B cell (primary cell): ENCODE results near the gene GAPT. TPM values are rescaled to one million over a fixed set of nuclear protein-coding genes. Genes with fewer than 3 reads are reported as not detected.

ENCODE experiments used
- ATAC-seq: fragments of 200-7000 bp; cut with Tn5 transposase; one replicate; pipeline ENCODE4 v1.10.0; 2021; ENCODE audit warnings: low read depth, mild to moderate bottlenecking, moderate number of reproducible peaks, moderate library complexity
- CTCF ChIA-PET: fragments of 350-600 bp; sonication (Branson Sonifier 250); formaldehyde crosslinking; loops from one replicate; lab custom pipeline; 2021; ENCODE audit warnings: antibody characterized with exemption, inconsistent platforms; lab: Charles Lee
- POLR2A ChIA-PET: fragments of 350-600 bp; sonication (Branson Sonifier 250); formaldehyde crosslinking; loops from one replicate; lab custom pipeline; 2021; ENCODE audit warnings: antibody characterized with exemption; lab: Charles Lee
- DNase-seq: peaks from one replicate; pipeline ENCODE4 v3.0.0; 2013
- H2AFZ ChIP-seq: 2 replicates; pipeline ENCODE4 v1.6.1; 2012; ENCODE audit warnings: mild to moderate bottlenecking, low read depth, low read length; ENCODE audit not compliant: insufficient read depth, poor library complexity, severe bottlenecking
- H3K27ac ChIP-seq, 2 donors: 1 replicate in 1 of 2; 2 replicates in 1 of 2; pipeline ENCODE4 v1.5.1; 2012 to 2013; ENCODE audit warnings: low read length in 2 of 2, mild to moderate bottlenecking in 2 of 2, moderate library complexity in 1 of 2
- H3K27me3 ChIP-seq, 4 experiments: fragments of 200-600 bp in 1 of 4; sonication (generic) in 1 of 4; replicated peaks in 1 of 4; 1 replicate in 2 of 4; 2 replicates in 2 of 4; pipeline versions ENCODE4 v1.6.1 to v1.7.0; 2013 to 2016; ENCODE audit warnings: low read length in 3 of 4, mild to moderate bottlenecking in 2 of 4, mixed read lengths in 1 of 4, moderate library complexity in 1 of 4; ENCODE audit not compliant: insufficient read depth in 4 of 4, control insufficient read depth in 3 of 4; ENCODE audit errors: control extremely low read depth in 1 of 4
- H3K36me3 ChIP-seq, 2 experiments: replicated peaks in 1 of 2; 1 replicate in 1 of 2; 2 replicates in 1 of 2; pipeline versions ENCODE4 v1.6.1 to v1.7.1; 2013; ENCODE audit warnings: low read length in 1 of 2; ENCODE audit not compliant: insufficient read depth in 2 of 2, control insufficient read depth in 1 of 2; ENCODE audit errors: control extremely low read depth in 1 of 2, extremely low read depth in 1 of 2
- H3K4me1 ChIP-seq, 2 donors: fragments of 200-600 bp in 1 of 2; sonication (generic) in 1 of 2; 1 replicate in 1 of 2; 2 replicates in 1 of 2; pipeline versions ENCODE4 v1.5.1 to v1.6.1; 2013 to 2017; ENCODE audit warnings: low read length in 2 of 2; ENCODE audit not compliant: control insufficient read depth in 2 of 2, insufficient read depth in 2 of 2
- H3K4me2 ChIP-seq: replicated peaks from 2 replicates; pipeline ENCODE3; 2012; ENCODE audit warnings: mild to moderate bottlenecking, low read depth, low read length; ENCODE audit not compliant: poor library complexity, severe bottlenecking
- H3K4me3 ChIP-seq, 5 experiments: fragments of 200-600 bp in 1 of 5; sonication (generic) in 1 of 5; 1 replicate in 3 of 5; 2 replicates in 2 of 5; pipeline versions ENCODE4 v1.5.1 to v1.7.0; 2011 to 2016; ENCODE audit warnings: low read length in 4 of 5, mild to moderate bottlenecking in 4 of 5, low read depth in 2 of 5, control low read depth in 1 of 5, moderate library complexity in 1 of 5; ENCODE audit not compliant: insufficient read depth in 1 of 5; ENCODE audit errors: control extremely low read depth in 1 of 5, extremely low read depth in 1 of 5
- H3K79me2 ChIP-seq: fragments of 200-600 bp; sonication (generic); one replicate; pipeline ENCODE4 v1.6.0; 2016; ENCODE audit warnings: low read length; ENCODE audit not compliant: control insufficient read depth, insufficient read depth
- H3K9ac ChIP-seq: fragments of 200-600 bp; sonication (generic); 2 replicates; pipeline ENCODE4 v1.6.1; 2017; ENCODE audit warnings: mild to moderate bottlenecking, low read length, moderate library complexity
- H3K9me3 ChIP-seq, 3 donors: one replicate each; pipeline versions ENCODE4 v1.6.1 to v1.7.1; 2013; ENCODE audit warnings: low read length in 2 of 3; ENCODE audit not compliant: control insufficient read depth in 2 of 3, insufficient read depth in 1 of 3; ENCODE audit errors: control extremely low read depth in 1 of 3
- H4K20me1 ChIP-seq: 2 replicates; pipeline ENCODE4 v1.6.0; 2012; ENCODE audit warnings: mild to moderate bottlenecking, low read length; ENCODE audit not compliant: insufficient read depth, control insufficient read depth, poor library complexity, severe bottlenecking
- H3K27ac Mint-ChIP-seq: one replicate; pipeline ENCODE4 v1.8.0; 2021; ENCODE audit warnings: mixed read lengths
- H3K27me3 Mint-ChIP-seq: one replicate; pipeline ENCODE4 v1.8.0; 2021; ENCODE audit warnings: mixed read lengths
- H3K4me1 Mint-ChIP-seq: one replicate; pipeline ENCODE4 v1.8.0; 2021; ENCODE audit warnings: mixed read lengths
- H3K4me3 Mint-ChIP-seq: one replicate; pipeline ENCODE4 v1.8.0; 2021; ENCODE audit warnings: mixed read lengths
- H3K9me3 Mint-ChIP-seq: one replicate; pipeline ENCODE4 v1.8.0; 2022; ENCODE audit warnings: mixed read lengths; ENCODE audit not compliant: insufficient read depth
- CTCF ChIP-seq: fragments of 200-600 bp; IDR thresholded peaks from one replicate; pipeline ENCODE4 v1.8.0; 2022; ENCODE audit warnings: antibody characterized with exemption, mild to moderate bottlenecking
- EZH2 ChIP-seq: IDR thresholded peaks from 2 replicates; pipeline ENCODE4 v1.6.1; 2012; ENCODE audit warnings: borderline replicate concordance, low read depth, mild to moderate bottlenecking, moderate library complexity, low read length; ENCODE audit not compliant: insufficient read depth, poor library complexity, severe bottlenecking
- WGBS: methylation state at CpG from one replicate; pipeline ENCODE4 v1.1.5; 2013; ENCODE audit warnings: missing lambda C conversion rate; ENCODE audit not compliant: insufficient coverage; 5-methylcytosine and 5-hydroxymethylcytosine counted together
- intact Hi-C: fragments of 100-400 bp; cut with micrococcal nuclease; formaldehyde crosslinking; loops from one replicate; pipeline ENCODE4 v1.10.0; 2022
- polyA plus RNA-seq: library from polyadenylated mRNA; depleted of rRNA; stranded (reverse); fragments of >200 nt; gene quantifications from 2 replicates; pipeline ENCODE4 v1.2.3, GENCODE V29; 2012
- total RNA-seq, 2 donors: library from RNA; stranded (reverse); fragments of 120-200 nt in 1 of 2; gene quantifications; 1 replicate in 1 of 2; 2 replicates in 1 of 2; pipeline versions ENCODE4 v1.2.3 to v1.2.4, GENCODE V29; 2013 to 2022

Gene GAPT
- total and polyA plus RNA-seq, 2 donors (not counting 1 experiment from before 2014, with no cell fraction given), result 51.3 to 69.0 TPM

- Histone ChIP-seq H3K9ac (no peak overlapping the region), H4K20me1 (no peaks in the 10 kb centered on the region), H3K79me2 (peaks cover 45% of the 10 kb centered on the region), H3K4me2 (no peak overlapping the region), H3K27me3 (no peaks in the 10 kb centered on the region), H3K36me3 (peaks cover 4 to 16% of the 10 kb centered on the region in 2 experiments), H3K27ac (peak overlapping the region in 1 of 2 donors; percentile 18), H3K9me3 (peaks cover 0 to under 1% (median 0%) of the 10 kb centered on the region in 3 donors), H3K4me3 (no peak overlapping the region), H3K4me1 (peaks cover 90 to 93% of the 10 kb centered on the region in 2 donors), H2AFZ (no peak overlapping the region)
- 100% methylated on average over 2 of the region's 2 CpGs for WGBS
- TF ChIP-seq EZH2, result no peak
- no peak for TF ChIP-seq CTCF
- ChIA-PET CTCF (interaction anchor here (1.6 kb wide), 1 partner anchor 40 kb away, joined by 8 read pairs; no protein-coding TSS in a partner anchor), POLR2A (no interaction called here)
- intact Hi-C loops, result no loop called here
- H3K27ac Mint-ChIP-seq, result peak overlapping the region; percentile 34
- H3K27me3 Mint-ChIP-seq, result no peaks in the 10 kb centered on the region
- DNase-seq, result no peak
- no peaks in the 10 kb centered on the region for H3K9me3 Mint-ChIP-seq
- peaks cover 92% of the 10 kb centered on the region for H3K4me1 Mint-ChIP-seq
- no peak overlapping the region for H3K4me3 Mint-ChIP-seq
- no peak for ATAC-seq
Observed at GRCh38 chr5:58501778-58502417, 10.7 kb downstream of the GAPT start.

GRCh38 chr5:58503390-58504046 is 12.3 kb downstream of the GAPT start:
- Histone ChIP-seq H3K9ac (no peak overlapping the region), H3K4me2 (no peak overlapping the region), H3K36me3 (peaks cover 4 to 6% of the 10 kb centered on the region in 2 experiments), H4K20me1 (no peaks in the 10 kb centered on the region), H3K4me1 (peaks cover 88 to 89% of the 10 kb centered on the region in 2 donors), H3K79me2 (peaks cover 33% of the 10 kb centered on the region), H3K4me3 (no peak overlapping the region), H3K27ac (no peak overlapping the region), H3K27me3 (no peaks in the 10 kb centered on the region), H2AFZ (no peak overlapping the region), H3K9me3 (peaks cover 0 to 2% (median 0%) of the 10 kb centered on the region in 3 donors)
- WGBS, result 93% methylated on average over 3 of the region's 3 CpGs
- Mint-ChIP-seq H3K27ac (no peak overlapping the region), H3K4me1 (peaks cover 91% of the 10 kb centered on the region), H3K9me3 (no peaks in the 10 kb centered on the region), H3K4me3 (no peak overlapping the region), H3K27me3 (no peaks in the 10 kb centered on the region)
- ATAC-seq (no peak), DNase-seq (no peak)
- intact Hi-C loops, result no loop called here
- TF ChIP-seq CTCF (no peak), EZH2 (no peak)
- ChIA-PET POLR2A (no interaction called here), CTCF (no interaction called here)
